A549 (cell line): ENCODE data around the gene PTPRN2.

Experiments used
- CHD2 ChIP-seq: fragments of 150-350 bp; IDR thresholded peaks from 2 replicates; pipeline ENCODE4 v1.6.1; 2014; ENCODE audit warnings: low read length; ENCODE audit not compliant: partially characterized antibody
- CTCF ChIP-seq: fragments of >200 bp; sonication (Bioruptor Twin); formaldehyde crosslinking; IDR thresholded peaks from 3 replicates; pipeline ENCODE4 v1.5.1; 2016
- ELK1 ChIP-seq: fragments of 150-350 bp; IDR thresholded peaks from 2 replicates; pipeline ENCODE4 v1.6.1; 2014; ENCODE audit warnings: low read depth, mild to moderate bottlenecking, low read length
- EP300 ChIP-seq, 2 experiments: fragments of >200 bp; sonication (Bioruptor Twin); formaldehyde crosslinking; IDR thresholded peaks; 2 replicates in 1 of 2; 3 replicates in 1 of 2; pipeline ENCODE4 v1.6.1; 2016 to 2017
- ESRRA ChIP-seq: fragments of 150-350 bp; IDR thresholded peaks from 2 replicates; pipeline ENCODE4 v1.6.1; 2014; ENCODE audit warnings: mild to moderate bottlenecking, low read length, borderline replicate concordance
- JUN ChIP-seq, 2 experiments: fragments of >200 bp; sonication (Bioruptor Twin); formaldehyde crosslinking; IDR thresholded peaks; 2 replicates in 1 of 2; 3 replicates in 1 of 2; pipeline ENCODE4 v1.6.1; 2016 to 2017
- KDM5A ChIP-seq: fragments of 200-600 bp; sonication (generic); IDR thresholded peaks from 2 replicates; pipeline ENCODE4 v1.6.1; 2016; ENCODE audit warnings: antibody characterized with exemption, mild to moderate bottlenecking
- NR3C1 ChIP-seq: fragments of >200 bp; sonication (Bioruptor Twin); formaldehyde crosslinking; IDR thresholded peaks from 3 replicates; pipeline ENCODE4 v1.6.1; 2017
- PHF8 ChIP-seq: fragments of 200-600 bp; sonication (generic); IDR thresholded peaks from 2 replicates; pipeline ENCODE4 v1.6.1; 2016; ENCODE audit warnings: low read depth, mild to moderate bottlenecking, antibody characterized with exemption, moderate library complexity, borderline replicate concordance
- POLR2A ChIP-seq: IDR thresholded peaks from 2 replicates; pipeline ENCODE4 v1.6.1; 2012; ENCODE audit warnings: mild to moderate bottlenecking, low read length
- POLR2AphosphoS2 ChIP-seq: conservative IDR thresholded peaks from 2 replicates; pipeline ENCODE4 v1.6.1; 2012; ENCODE audit warnings: low read length, improper control_type of control experiment, inconsistent platforms
- RNF2 ChIP-seq: fragments of 200-600 bp; sonication (generic); IDR thresholded peaks from 2 replicates; pipeline ENCODE4 v1.6.1; 2016; ENCODE audit warnings: low read depth, mild to moderate bottlenecking, antibody characterized with exemption, moderate library complexity, borderline replicate concordance
- TP53 ChIP-seq: fragments of 250-450 bp; sonication (Bioruptor Pico); IDR thresholded peaks from 2 replicates; pipeline ENCODE4 v1.5.0; 2021; ENCODE audit warnings: mild to moderate bottlenecking, moderate library complexity
- ZSCAN20 ChIP-seq: fragments of 250-450 bp; sonication (Bioruptor Pico); IDR thresholded peaks from 2 replicates; pipeline ENCODE4 v1.8.0; 2022; ENCODE audit warnings: mild to moderate bottlenecking, moderate library complexity

- TF ChIP-seq POLR2AphosphoS2 (no peak), ESRRA (no peak), JUN (IDR thresholded peaks at IDR 0.05) (no peak), POLR2A (no peak), CTCF (no peak), CHD2 (no peak), ZSCAN20 (CRISPR knock-in tag) (no peak), RNF2 (no peak), KDM5A (no peak), EP300 (IDR thresholded peaks at IDR 0.05) (no peak), PHF8 (no peak), ELK1 (no peak), TP53 (CRISPR knock-in tag) (no peak), NR3C1 (no peak)
Observed at GRCh38 chr7:158311791-158312190, 275.8 kb downstream of the PTPRN2 start.
